GM21367 (cell line): ENCODE results near the gene ACLY.
A peak's percentile ranks its signal among the peaks of the same experiment; 100 is the strongest.
"Not testable (repeated sequence)": the region's sequence is repeated elsewhere in the genome, so short reads cannot be mapped to it uniquely, and the experiment has no call there.

Source experiments
- ATAC-seq: cut with Tn5 transposase; IDR thresholded peaks from one replicate; pipeline ENCODE4 v1.9.1; 2021; ENCODE audit not compliant: unreplicated experiment

ACLY gene

GRCh38 chr17:41835800-41836549 is 82.8 kb downstream of the ACLY start, which contains the start of gene NT5C3B:
TSS of gene NT5C3B (minus strand) at chr17:41836232. CDS start at chr17:41836193, 39 bp downstream.
- ATAC-seq: peak; percentile 48

- ATAC-seq: peak; percentile 24
These were observed 83.4 kb downstream of the ACLY start for GRCh38 chr17:41835214-41835799.

- ATAC-seq: not testable (repeated sequence)
These were observed 88.8 kb downstream of the ACLY start for GRCh38 chr17:41829961-41830360.

GRCh38 chr17:41825175-41825845 is 93.4 kb downstream of the ACLY start:
- ATAC-seq: no peak

GRCh38 chr17:41824086-41824485 is 94.7 kb downstream of the ACLY start:
- no peak for ATAC-seq

GRCh38 chr17:41823580-41823979 is 95.2 kb downstream of the ACLY start:
- ATAC-seq: no peak

GRCh38 chr17:41823141-41823524 is 95.6 kb downstream of the ACLY start:
- no peak for ATAC-seq

GRCh38 chr17:41822216-41823140 is 96.3 kb downstream of the ACLY start:
- no peak for ATAC-seq

GRCh38 chr17:41821776-41822175 is 97.0 kb downstream of the ACLY start:
- no peak for ATAC-seq

GRCh38 chr17:41818024-41818423 is 100.7 kb downstream of the ACLY start:
- no peak for ATAC-seq
